HTR-8/SVneo (cell line): ENCODE results near the gene GAPVD1.
"Not testable (repeated sequence)": the region's sequence is repeated elsewhere in the genome, so short reads cannot be mapped to it uniquely, and the experiment has no call there.

Experiments
- DNase-seq: peaks from one replicate; pipeline ENCODE4 v3.0.0; 2011; ENCODE audit warnings: low spot score, mixed read lengths; ENCODE audit not compliant: insufficient read length
- FAIRE-seq: peaks from 2 replicates; lab custom pipeline; 2011; peaks lifted over from hg19 to GRCh38; lab: Jason Lieb, UNC

The GAPVD1 gene

DNA sequence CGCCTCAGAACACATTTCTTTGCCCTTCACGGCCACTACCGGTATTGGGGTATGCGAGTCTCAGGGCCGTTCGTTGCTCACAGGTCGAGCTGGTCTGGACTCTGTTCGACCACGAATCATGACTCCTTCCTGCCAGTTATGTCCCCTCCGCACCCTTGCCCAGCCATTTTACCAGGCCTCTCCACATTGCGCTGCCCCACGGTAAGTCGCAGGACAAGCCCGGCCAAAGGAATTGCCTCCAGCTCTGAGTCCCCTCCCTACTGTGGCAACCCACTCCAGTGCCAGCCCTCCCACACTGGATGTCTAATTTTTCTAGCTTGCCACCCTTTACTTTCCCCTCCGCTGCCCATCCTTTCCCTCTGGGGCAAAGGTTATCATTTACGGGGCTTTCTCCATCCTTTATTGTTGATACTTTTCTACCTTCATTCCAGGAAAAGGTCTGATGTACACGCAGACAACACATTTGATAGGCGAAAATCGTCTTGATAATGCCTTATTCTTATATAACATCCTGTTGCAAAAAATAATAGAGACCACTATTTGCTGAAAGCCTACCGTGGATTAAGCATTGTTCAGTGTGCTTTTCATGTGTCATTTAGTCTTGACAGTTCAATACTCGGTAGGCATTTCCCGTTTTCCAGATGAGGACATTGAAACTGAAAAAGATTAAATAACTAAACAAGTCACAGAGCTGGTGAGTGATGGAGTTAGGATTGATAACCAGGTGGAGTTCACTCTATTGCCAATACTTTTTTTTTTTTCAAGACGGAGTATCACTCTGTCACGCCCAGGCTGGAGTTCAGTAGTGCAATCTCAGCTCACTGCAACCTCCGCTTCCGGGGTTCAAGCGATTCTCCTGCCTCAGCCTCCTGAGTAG, 19.5 kb upstream of the GAPVD1 start:
- DNase-seq, result no peak
- FAIRE-seq, result no peak

DNA sequence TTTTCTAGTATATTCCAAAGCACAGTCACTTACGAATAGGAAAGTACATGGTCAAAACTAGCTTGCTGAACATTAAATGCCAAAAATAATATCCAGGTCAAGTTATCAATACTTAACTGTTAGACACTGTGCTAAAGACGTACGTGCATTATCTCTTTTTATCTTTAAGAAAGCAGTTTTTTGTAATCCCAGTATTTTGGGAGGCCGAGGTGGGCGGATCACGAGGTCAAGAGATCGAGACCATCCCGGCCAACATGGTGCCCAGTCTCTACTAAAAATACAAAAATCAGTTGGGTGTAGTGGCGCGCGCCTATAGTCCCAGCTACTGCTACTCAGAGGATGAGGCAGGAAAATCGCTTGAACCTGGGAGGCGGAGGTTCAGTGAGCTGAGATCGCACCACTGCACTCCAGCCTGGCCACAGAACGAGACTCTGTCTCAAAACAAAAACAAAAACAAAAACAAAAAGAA, 17.8 kb upstream of the GAPVD1 start:
- FAIRE-seq, result no peak
- no peak for DNase-seq

DNA sequence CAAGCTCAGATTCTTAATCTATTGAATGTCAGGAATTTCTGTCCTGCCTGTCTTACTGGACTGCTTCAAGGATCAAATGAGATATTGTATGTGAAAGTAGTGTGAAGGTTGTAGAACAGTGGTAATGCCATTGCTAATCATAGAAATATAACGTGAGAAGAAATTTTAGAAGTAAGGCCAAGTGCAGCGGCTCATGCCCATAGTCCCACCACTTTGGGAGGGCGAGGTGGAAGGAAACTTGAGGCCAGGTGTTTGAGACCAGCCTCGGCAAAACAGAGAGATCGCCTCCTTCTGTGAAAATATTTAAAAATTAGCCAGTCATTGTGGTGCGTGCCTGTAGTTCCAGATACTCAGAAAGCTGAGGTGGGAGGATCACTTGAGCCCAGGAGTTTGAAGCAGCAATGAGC, 15.4 kb upstream of the GAPVD1 start:
- FAIRE-seq (no peak), DNase-seq (no peak)

DNA sequence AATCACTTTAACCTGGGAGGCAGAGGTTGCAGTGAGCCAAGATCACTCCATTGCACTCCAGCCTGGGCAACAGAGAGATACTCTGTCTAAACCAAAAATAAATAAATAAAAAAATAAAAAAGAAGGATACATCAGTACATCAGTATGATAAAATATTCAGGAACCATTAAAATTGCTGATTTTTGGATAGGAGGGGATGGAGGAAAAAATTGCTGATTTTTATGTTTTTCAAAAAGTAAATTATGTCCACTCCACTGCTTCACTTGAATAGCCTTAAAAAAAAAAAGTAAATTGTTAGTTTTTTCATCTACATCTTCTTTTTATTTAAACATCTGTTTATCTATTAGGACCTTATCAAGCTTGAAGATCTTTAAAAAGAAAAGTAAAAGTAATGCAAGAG, 7.4 kb upstream of the GAPVD1 start:
- FAIRE-seq (no peak), DNase-seq (no peak)

DNA sequence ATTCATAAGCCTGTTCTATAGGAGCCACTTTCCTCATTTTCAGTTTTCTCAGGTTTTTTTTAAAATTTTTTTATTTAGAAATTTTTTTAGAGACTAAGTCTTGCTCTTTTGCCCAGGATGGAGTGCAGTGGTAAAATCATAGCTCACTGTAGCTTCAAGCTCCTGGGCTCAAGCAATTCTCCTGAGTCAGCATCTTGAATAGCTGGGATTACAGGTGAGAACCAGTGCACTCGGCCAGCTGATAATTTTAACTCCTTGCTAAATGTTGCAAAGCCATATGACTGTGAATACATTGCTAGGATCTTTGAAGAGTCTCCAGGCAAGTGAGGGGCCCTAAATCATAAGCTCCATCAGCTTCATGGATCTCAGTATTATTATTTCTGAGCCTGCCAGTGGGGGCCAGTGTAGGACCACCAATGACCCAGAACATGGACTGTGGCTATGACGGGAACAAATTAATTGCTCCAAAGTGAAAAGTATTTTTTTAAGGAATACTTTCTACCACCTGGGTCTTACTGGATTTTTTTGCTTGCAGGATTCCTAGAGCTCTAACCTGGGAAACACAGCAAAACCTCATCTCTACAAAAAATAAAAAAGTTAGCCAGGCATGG, 5.7 kb upstream of the GAPVD1 start:
- no peak for FAIRE-seq
- DNase-seq, result no peak

DNA sequence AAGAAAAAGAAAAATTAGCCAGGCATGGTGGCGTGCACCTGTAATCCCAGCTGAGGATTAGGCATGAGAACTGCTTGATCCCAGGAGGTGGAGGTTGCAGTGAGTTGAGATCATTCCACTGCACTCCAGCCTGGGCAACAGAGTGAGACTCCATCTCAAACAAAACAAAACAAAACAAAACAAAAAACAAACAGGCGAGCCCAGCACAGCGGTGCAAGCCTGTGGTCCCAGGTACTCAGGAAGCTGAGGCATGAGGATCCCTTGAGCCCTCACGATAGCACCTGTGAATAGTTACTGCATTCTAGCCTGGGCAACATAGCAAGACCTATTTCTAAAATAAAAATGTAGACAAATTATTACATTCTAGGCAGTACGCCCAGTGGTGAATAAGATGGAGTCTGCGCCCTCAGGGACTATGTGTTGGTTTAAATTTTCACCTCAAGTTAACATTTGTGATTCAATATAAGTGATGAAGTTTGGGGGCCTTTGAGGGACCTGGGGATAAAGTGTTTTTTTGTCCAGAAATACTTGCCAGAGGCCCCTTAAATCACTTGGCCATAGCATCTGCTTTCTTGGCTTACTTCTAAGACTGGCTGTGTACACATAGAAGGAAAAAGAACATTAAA, 3.4 kb upstream of the GAPVD1 start:
- DNase-seq (no peak), FAIRE-seq (no peak)

DNA sequence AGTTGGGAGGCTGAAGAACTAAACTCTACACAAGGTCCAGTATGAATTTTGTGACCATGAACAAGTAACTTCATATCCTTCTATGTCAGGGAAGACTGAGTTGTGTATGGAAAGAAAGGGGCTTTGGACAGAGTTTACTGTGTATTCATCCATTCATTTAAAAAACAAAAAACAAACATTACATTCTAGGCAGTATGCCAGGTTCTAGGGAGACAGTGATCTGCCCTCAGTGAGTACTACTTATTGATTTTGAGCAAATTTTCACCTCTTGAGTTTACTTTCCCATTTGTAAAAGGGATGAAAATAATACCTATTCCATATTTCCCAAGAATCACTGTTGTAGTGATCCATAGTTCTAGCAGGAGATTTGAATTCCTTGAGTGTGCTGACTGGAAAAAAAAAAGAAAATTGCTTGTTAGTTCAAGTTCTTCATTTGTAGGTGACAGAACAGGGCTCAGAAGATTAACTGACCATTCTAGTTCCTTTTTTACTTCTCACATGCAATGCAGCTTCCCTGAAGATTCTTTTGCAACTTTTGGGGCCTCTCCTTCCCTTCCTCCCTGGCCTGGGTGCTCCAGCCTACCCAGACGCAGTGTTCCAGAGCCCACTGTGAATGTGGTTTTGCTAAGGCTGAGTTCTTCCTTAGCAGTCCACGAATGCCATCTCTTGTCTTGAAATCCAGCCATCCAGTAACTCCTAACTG, 2.6 kb upstream of the GAPVD1 start:
- FAIRE-seq (no peak), DNase-seq (no peak)

DNA sequence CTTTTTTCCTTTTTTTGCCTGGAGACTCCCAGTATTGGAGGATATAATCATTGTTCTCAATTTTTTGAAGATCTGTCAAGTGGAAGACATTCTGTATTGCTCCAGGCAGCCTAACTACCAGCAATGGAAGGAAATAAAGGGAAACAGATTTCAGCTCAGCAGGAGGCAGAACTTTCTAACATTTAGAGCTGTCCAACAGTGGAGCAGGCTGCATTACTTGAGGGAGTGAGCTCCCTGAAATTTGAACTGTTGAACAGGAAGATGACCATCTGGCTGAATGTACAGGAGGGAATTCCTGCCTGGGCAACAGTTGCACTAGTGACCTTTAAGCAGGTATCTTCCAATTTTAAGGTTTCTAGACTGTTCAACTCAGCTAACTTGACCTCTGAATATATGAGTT, 1.1 kb upstream of the GAPVD1 start:
- FAIRE-seq (no peak), DNase-seq (no peak)

DNA sequence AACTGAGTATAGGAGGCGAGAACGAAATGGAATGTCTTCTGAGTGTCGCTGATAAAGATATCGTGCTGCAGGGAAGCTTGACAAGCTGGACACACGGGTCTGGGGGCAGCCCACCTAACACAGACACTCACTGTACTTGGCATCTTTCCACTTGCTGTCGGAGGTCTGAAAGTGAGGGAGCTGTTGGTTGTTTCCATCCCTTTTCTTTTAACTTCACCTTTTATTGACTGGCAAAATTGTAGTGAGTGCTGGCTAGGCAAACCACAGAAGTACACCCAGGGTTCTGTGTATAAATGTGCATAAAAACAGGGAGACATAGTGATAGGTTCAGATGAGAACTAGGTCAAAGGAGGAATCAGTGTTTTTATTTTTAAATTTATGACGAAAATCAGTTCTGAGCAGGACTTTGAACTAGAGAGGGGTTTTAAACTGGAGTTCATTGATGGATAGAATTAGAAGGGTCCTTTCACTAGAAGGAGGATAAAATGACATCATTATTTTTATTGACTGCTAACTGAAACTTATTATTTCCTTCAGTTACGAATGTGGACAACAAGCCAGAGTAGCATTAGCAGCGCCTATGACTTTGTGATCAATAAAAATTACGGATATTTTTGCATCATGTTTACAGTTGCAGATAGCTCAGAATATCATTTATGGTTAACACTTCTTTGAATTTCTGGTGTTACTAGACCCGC, 817 bp downstream of the GAPVD1 start:
- DNase-seq (no peak), FAIRE-seq (no peak)

DNA sequence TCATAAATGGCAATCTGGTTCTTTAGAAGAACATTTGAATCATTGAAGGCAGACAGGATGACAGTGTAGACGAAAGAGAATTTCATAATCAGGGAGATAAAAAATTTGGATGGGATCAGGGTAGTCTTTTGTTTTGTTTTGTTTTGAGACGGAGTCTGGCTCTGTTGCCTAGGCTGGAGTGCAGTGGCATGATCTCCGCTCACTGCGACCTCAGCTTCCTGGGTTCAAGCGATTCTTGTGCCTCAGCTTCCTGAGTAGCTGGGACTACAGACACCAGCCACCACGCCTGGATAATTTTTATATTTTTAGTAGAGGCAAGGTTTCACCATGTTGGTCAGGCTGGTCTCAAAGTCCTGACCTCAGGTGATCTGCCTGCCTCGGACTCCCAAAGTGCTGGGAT, 2.4 kb downstream of the GAPVD1 start:
- not testable (repeated sequence) for DNase-seq, FAIRE-seq

DNA sequence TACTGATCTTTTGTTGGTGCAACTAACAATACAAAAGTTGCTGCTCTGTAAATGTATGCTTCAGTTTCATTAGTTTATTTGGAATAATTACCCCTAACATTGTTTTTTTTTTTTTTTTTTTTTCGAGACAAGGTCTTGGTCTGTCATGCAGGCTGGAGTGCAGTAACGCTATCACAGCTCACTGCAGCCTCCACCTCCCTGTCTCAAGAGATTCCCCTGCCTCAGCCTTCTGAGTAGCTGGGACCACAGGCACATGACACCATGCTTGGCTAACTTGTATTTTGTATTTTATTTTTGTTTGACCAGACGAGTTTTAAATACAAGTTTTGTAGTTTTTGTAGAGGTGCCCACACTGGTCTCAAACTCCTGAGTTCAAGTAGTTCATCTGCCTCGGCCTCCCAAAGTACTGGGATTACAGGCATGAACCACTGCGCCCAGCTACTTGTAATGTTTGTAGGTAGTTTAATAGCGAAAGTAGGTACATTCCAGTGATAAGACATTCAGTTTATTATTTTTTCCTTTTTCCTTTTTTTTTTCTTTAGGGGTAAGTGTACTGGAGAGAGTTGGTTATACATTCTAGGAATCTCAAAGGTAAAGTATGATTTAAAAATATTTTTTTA, 6.9 kb downstream of the GAPVD1 start:
- FAIRE-seq (no peak), DNase-seq (no peak)

DNA sequence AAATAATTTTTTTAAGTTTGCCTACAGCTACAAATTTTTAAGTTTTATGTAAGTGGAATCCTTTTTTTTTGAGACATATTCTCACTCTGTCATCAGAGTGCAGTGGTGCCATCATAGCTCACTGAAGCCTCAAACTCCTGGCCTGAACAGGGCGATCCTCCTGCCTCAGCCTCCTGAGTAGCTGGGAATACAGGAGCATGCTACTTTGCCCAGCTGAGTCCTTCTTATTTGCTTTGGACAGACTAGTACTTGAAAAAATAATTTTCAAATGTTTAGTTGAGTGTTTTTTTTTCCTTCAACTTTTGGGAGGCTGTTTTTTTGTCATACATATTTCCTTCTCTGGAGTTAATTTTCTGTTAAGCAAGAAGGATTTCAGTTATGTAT, 7.4 kb downstream of the GAPVD1 start:
- no peak for FAIRE-seq

DNA sequence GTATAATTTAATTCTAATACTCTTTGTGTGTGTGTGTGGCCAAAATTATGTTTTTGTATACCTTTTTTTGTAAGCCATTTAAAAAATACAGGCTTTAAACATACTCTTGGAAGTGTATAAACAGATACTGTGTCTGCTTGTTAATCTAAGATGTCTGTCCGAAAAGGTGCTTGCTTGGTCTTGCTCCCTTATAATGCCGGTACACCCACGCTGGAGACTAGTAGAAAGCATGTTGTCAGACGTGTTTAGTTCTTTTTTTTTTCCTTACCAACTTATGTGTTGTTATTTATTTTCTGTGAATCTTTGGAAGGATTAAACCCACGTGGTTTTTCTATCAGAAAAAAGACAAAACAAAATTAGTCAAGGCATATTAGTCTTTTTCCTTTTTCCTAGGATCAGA, 9.5 kb downstream of the GAPVD1 start:
- FAIRE-seq, result no peak
- DNase-seq, result no peak

More for the DNA sequence above, 7.4 kb downstream of the GAPVD1 start:
- DNase-seq, result no peak

DNA sequence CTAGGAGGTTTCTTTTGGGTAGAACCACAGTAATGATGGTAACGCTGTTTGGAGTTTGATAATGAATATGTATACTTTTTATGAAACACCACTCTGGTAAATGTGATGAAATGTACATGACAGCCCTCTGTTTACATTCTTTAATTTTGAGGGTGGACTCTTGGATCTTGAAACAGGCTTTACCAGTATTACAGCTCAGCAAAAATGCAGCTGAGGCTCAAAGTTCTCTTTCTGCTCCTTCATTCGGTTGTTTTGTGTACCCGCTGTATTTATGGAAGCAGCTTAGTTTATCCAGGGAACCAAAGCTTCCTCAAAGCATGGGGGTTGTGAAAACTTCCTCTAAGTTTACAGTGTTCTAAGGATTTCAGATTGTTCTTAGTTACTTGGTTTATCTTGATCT, 11.1 kb downstream of the GAPVD1 start:
- no peak for FAIRE-seq
- DNase-seq, result no peak

DNA sequence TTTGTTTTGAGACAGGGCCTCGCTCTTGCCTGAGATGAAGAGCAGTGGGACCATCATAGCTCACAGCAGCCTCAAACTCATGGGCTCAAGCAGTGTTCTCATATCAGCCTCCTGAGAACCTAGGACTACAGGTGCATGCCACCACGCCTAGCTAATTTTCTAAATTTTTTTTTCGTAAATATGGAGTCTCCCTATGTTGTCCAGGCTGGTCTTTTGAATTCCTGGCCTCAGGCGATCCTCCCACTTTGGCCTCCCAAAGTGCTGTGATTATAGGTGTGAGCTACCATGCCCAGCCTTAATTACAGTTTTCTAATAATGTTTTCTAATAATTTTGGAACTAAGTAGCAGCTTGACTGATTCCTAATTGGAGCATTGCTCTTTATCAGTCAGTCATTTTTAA, 15.1 kb downstream of the GAPVD1 start:
- FAIRE-seq, result no peak

DNA sequence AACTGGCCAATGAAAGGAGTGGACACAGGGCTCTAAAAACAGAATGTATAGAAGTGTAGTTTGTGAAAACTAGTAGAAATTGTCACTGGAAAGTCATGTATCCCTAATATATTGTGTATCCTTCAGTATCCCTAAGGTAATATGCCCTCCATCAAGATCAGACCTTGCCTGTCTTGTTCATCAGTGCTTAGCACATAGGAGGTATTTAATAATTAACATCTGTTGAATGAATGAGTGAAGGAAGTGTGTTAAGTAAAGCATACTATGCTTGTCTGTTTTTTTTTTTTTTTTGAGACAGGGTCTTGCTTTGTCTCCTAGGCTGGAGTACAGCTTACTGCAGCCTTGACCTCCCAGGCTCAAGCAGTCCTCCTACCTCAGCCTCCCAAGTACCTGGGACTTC, 15.8 kb downstream of the GAPVD1 start:
- FAIRE-seq (no peak), DNase-seq (no peak)

More for the DNA sequence above, 15.1 kb downstream of the GAPVD1 start:
- DNase-seq, result no peak

DNA sequence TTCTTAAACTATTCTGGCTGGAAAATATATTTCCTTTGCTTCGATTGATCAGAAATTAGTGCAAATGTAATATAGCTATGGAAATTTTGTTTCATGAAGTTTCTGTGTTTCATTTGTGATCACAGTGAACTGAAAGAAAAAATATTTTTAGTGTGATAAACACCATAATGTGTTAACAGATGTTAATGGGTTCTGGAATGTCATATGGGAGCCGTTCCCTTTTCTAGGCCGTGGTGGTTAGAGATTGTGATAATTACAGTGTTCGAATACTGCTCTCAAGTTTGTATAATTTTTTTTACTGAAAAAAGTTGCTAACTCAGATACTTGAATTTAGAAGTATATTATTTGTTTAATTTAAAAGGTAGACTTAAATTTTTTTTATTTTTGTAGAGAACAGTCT, 19.3 kb downstream of the GAPVD1 start:
- FAIRE-seq (no peak), DNase-seq (no peak)

DNA sequence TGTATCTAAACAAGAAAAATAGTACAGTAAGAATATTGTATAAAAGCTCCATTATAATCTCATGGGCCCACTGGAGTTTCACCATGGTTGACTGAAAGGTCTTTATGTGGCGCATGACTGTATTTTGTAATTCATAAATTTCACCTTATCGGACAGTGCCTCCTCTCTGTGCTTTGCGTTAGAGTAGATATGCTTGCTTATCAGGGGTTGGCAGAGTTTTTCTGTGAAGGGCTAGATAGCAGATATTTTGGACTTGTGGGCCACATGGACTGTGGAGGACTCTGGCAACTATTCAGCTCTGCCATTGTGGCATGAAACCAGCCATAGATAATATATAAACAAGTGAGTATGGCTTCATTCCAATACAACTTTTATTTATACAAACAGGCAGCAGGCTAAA, 23.2 kb downstream of the GAPVD1 start:
- DNase-seq, result no peak
- no peak for FAIRE-seq

DNA sequence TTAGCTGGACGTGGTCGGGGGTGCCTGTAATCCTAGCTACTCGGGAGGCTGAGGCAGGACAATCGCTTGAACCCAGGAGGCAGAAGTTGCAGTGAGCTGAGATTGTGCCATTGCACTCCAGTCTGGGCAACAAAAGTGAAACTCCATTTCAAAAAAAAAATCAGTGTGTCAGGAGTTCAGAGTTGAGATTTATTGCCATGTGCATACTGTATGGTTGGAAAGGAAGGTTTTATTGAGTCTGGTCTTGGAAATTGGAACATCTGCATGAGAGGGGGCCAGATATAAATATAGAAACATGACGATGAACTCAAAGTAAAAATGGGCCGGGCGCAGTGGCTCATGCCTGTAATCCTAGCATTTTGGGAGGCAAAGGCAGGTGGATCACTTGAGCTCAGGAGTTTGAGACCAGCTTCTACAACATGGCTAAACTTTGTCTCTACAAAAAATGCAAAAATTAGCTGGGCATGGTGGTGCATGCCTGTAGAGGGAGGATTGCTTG, 25.4 kb downstream of the GAPVD1 start:
- FAIRE-seq, result not testable (repeated sequence)

More for the DNA sequence above, 25.4 kb downstream of the GAPVD1 start:
- DNase-seq, result not testable (repeated sequence)
